PC-3 (cell line): ENCODE measurements around the gene EP400. TPM values are rescaled to one million over a fixed set of nuclear protein-coding genes. Genes with fewer than 3 reads are reported as not detected.

ENCODE experiments used
- ATAC-seq: fragments of 200-7000 bp; cut with Tn5 transposase; 2 replicates; pipeline ENCODE4 v1.9.1; 2020; ENCODE audit warnings: mild to moderate bottlenecking, moderate library complexity
- BruUV-seq: library from RNA; stranded (reverse); fragments of 400-500 nt; replicated peaks from 2 replicates; lab custom pipeline; 2021; lab: Mats Ljungman, UMichigan
- CTCF ChIA-PET: fragments of 300-600 bp; sonication (Branson Sonifier 250); formaldehyde crosslinking; loops from one replicate; lab custom pipeline; 2022; ENCODE audit warnings: antibody characterized with exemption; lab: Charles Lee
- POLR2A ChIA-PET: fragments of 300-600 bp; sonication (Branson Sonifier 250); formaldehyde crosslinking; loops from one replicate; lab custom pipeline; 2022; ENCODE audit warnings: antibody characterized with exemption; ENCODE audit not compliant: unreplicated experiment; lab: Charles Lee
- DNase-seq: peaks from one replicate; pipeline ENCODE4 v3.0.0-alpha.2; 2015
- H2AFZ ChIP-seq: fragments of 300-600 bp; sonication (generic); 2 replicates; pipeline ENCODE4 v1.6.0; 2016; ENCODE audit warnings: antibody characterized with exemption, low read length
- H3F3A ChIP-seq: fragments of 300-600 bp; sonication (generic); one replicate; pipeline ENCODE4 v1.6.0; 2017; ENCODE audit warnings: antibody characterized with exemption, low read length, control low read depth, mild to moderate bottlenecking; ENCODE audit not compliant: unreplicated experiment
- H3K27ac ChIP-seq: fragments of 300-600 bp; sonication (generic); 2 replicates; pipeline ENCODE4 v1.5.1; 2016; ENCODE audit warnings: mild to moderate bottlenecking, low read length
- H3K27me3 ChIP-seq: fragments of 300-600 bp; sonication (generic); 2 replicates; pipeline ENCODE4 v1.6.1; 2016; ENCODE audit warnings: low read length, mixed read lengths
- H3K36me3 ChIP-seq: fragments of 300-600 bp; sonication (generic); 2 replicates; pipeline ENCODE4 v1.6.1; 2016; ENCODE audit warnings: low read depth, mixed run types, low read length, mixed read lengths
- H3K4me1 ChIP-seq: fragments of 300-600 bp; sonication (generic); 2 replicates; pipeline ENCODE4 v1.5.1; 2016; ENCODE audit warnings: low read length; ENCODE audit not compliant: insufficient read depth
- H3K4me2 ChIP-seq: fragments of 300-600 bp; sonication (generic); 2 replicates; pipeline ENCODE4 v1.6.0; 2016; ENCODE audit warnings: low read length
- H3K4me3 ChIP-seq: fragments of 300-600 bp; sonication (generic); 2 replicates; pipeline ENCODE4 v1.5.1; 2016; ENCODE audit warnings: mild to moderate bottlenecking, low read length, mixed read lengths
- H3K79me2 ChIP-seq: fragments of 300-600 bp; sonication (generic); 2 replicates; pipeline ENCODE4 v1.6.1; 2017; ENCODE audit warnings: low read length, mixed read lengths
- H3K9ac ChIP-seq: fragments of 300-600 bp; sonication (generic); 2 replicates; pipeline ENCODE4 v1.6.0; 2016; ENCODE audit warnings: mild to moderate bottlenecking, low read length
- H3K9me2 ChIP-seq: fragments of 300-600 bp; sonication (generic); replicated peaks from 2 replicates; pipeline ENCODE4 v1.6.1; 2016; ENCODE audit warnings: mixed run types, low read length, mixed read lengths
- H3K9me3 ChIP-seq: fragments of 300-600 bp; sonication (generic); 2 replicates; pipeline ENCODE4 v1.6.1; 2016; ENCODE audit warnings: low read length, mixed read lengths
- H4K20me1 ChIP-seq: fragments of 300-600 bp; sonication (generic); 2 replicates; pipeline ENCODE4 v1.6.1; 2016; ENCODE audit warnings: low read length, mixed read lengths
- CTCF ChIP-seq: fragments of 300-600 bp; sonication (generic); conservative IDR thresholded peaks from 2 replicates; pipeline ENCODE4 v1.5.1; 2017; ENCODE audit warnings: antibody characterized with exemption, low read depth, mild to moderate bottlenecking, low read length
- EZH2 ChIP-seq: fragments of 300-600 bp; sonication (generic); IDR thresholded peaks from one replicate; pipeline ENCODE4 v1.6.1; 2017; ENCODE audit warnings: antibody characterized with exemption, mild to moderate bottlenecking, low read length; ENCODE audit not compliant: unreplicated experiment
- EZH2phosphoT487 ChIP-seq: fragments of 300-600 bp; sonication (generic); IDR thresholded peaks from 2 replicates; pipeline ENCODE4 v1.6.1; 2018; ENCODE audit warnings: mild to moderate bottlenecking, antibody characterized with exemption, low read length, borderline replicate concordance
- intact Hi-C: fragments of 100-400 bp; cut with micrococcal nuclease; formaldehyde crosslinking; loops from 2 replicates; pipeline ENCODE4 v1.9.0; 2023
- total RNA-seq: library from RNA; depleted of rRNA; stranded (reverse); fragments of >200 nt; gene quantifications from 2 replicates; pipeline ENCODE4 v1.2.3, GENCODE V29; 2014

The EP400 gene
- total RNA-seq, 1 experiment from 2014 or later: 20.2 TPM

DNA sequence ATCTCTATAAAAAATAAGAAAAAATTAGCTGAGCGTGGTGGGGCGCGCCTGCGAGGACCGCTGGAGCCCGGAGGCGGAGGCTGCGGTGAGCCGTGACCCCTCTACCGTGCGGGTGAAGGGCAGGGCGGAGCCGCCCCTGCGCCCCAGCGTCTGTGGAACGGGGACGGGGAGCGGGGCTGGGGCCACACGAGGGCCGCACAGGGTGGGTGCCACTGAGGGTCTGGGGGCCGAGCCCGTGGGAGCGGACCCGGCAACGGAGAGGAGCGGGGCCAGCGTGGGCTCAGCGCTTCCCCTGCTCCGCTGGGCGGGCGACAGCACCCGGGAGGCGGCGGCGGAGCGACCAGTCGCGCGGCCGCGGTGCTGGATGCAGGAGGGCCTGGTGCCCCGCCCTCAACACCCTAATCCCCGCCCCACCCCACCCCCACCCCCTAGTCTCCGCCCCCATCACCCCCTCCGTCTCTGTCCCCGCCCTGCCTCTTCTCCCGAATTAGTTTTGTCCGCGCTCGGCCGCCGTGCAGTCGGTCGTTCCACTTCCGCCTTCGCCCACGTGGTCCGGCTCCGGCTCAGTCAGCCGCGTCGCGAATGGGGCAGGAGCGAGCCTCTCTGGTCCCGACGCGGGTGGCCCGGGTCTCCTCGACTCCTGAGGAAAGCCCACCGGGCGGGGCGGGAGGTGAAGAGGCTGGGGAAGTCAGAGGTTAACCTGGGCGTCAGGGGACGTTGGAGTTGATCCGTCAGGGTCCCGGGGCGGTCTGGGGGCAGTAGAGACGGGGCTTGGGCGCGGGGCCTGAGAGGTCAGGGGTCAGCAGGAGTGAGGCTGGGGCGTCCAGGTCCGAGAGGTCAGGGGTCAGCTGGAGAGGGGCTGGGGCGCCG is 20.8 kb upstream of the EP400 start, which contains the start of gene PUS1:
Gene PUS1 (plus strand): TSS at position 566 of the 870 bp plus-strand sequence. CDS start 447 bp downstream, outside the sequence.
- H3K27me3 ChIP-seq: no peaks in the 10 kb centered on the region
- H3K79me2 ChIP-seq: peaks cover 43% of the 10 kb centered on the region
- H3F3A ChIP-seq: peaks cover 5% of the 10 kb centered on the region
- TF ChIP-seq EZH2phosphoT487 (no peak), EZH2 (no peak), CTCF (no peak)
- peak within 1 kb of the TSS; percentile 100 for H3K9ac ChIP-seq
- H4K20me1 ChIP-seq: peaks cover 14% of the 10 kb centered on the region; the same call in 1 of the 2 replicates
- no peaks in the 10 kb centered on the region for H3K9me2 ChIP-seq
- CTCF ChIA-PET: interaction anchor here (0.6 to 0.7 kb wide), 2 partner anchors 56 to 72 kb away, joined by 3 to 7 read pairs; no protein-coding TSS in a partner anchor
- DNase-seq: peak; percentile 96
- H2AFZ ChIP-seq: peak within 1 kb of the TSS; percentile 97
- intact Hi-C loops: loop anchor here (2.0 to 5.0 kb wide), 3 partner anchors 20 to 97 kb away; partner anchors contain the start of gene EP400
- peak within 1 kb of the TSS; percentile 90 for H3K4me3 ChIP-seq
- peaks cover 26% of the 10 kb centered on the region for H3K36me3 ChIP-seq
- BruUV-seq: no TSS peak
- H3K27ac ChIP-seq: peak within 1 kb of the TSS; percentile 81
- peak within 1 kb of the TSS; percentile 99 for H3K4me2 ChIP-seq
- peaks cover 14% of the 10 kb centered on the region for H3K4me1 ChIP-seq
- ATAC-seq: peak; percentile 83
- POLR2A ChIA-PET: interaction anchor here (0.7 kb wide), 1 partner anchor 70 kb away, joined by 5 read pairs; no protein-coding TSS in a partner anchor
- no peaks in the 10 kb centered on the region for H3K9me3 ChIP-seq

- DNase-seq: peak; percentile 37
These were observed 19.9 kb upstream of the EP400 start for GRCh38 chr12:131929581-131930456.

More at GRCh38 chr12:131929581-131930456, 19.9 kb upstream of the EP400 start:
- Histone ChIP-seq H3K27ac (peak overlapping the region; percentile 81), H4K20me1 (peaks cover 14% of the 10 kb centered on the region; the same call in 1 of the 2 replicates), H3F3A (no peaks in the 10 kb centered on the region), H3K9me2 (no peaks in the 10 kb centered on the region), H3K4me2 (peak overlapping the region; percentile 96), H3K9me3 (no peaks in the 10 kb centered on the region), H3K36me3 (peaks cover 32% of the 10 kb centered on the region), H3K79me2 (peaks cover 43% of the 10 kb centered on the region), H2AFZ (no peak overlapping the region; the same call in 1 of the 2 replicates), H3K4me3 (peak overlapping the region; percentile 90), H3K9ac (peak overlapping the region; percentile 100), H3K4me1 (peaks cover 14% of the 10 kb centered on the region), H3K27me3 (no peaks in the 10 kb centered on the region)
- BruUV-seq: no TSS peak
- TF ChIP-seq CTCF: no peak
- no peak for TF ChIP-seq EZH2phosphoT487
- TF ChIP-seq EZH2: no peak
- CTCF ChIA-PET: interaction anchor here (0.6 kb wide), 1 partner anchor 56 kb away, joined by 3 read pairs; no protein-coding TSS in a partner anchor
- POLR2A ChIA-PET: no interaction called here
- intact Hi-C loops: loop anchor here (2.0 to 5.0 kb wide), 3 partner anchors 19 to 98 kb away; partner anchors contain the start of gene EP400
- peak; percentile 23 for ATAC-seq
